ENCODE results near the gene L3MBTL4. TPM values are rescaled to one million over a fixed set of nuclear protein-coding genes. Genes with fewer than 3 reads are reported as not detected.

L3MBTL4 gene
- total RNA-seq, 2 experiments from 2014 or later: not detected

DNA sequence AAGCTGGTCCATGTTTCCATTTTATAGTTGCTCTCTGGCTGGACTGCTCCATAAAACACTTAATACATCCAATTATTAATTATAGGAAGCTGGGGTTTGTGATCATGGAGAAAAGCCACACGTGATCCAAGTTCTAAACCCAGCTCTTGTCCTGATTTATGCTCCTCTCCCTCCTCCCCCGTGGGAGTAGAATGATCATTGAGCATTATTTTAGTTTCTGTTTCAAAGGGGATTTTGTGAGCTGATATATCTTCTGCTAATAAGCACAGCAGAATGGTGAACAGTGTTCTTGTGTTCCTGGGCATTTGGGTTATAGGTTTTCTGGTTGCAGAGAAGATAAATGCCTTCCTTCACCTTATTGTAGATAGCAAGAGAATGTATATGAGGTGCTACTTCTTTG is 383.7 kb downstream of the L3MBTL4 start:
- no peaks in the 10 kb centered on the region for H3K4me1 ChIP-seq (ENCODE audit: insufficient read depth, low read length, poor library complexity, severe bottlenecking)
- H3K4me2 ChIP-seq (ENCODE audit: low read length): no peak overlapping the region
- DNase-seq (ENCODE audit: low spot score): no peak
- BruUV-seq (replicated peaks): no TSS peak
- intact Hi-C loops (cut with micrococcal nuclease; ENCODE audit: unreplicated experiment): no loop called here
- ChIA-PET POLR2A (no interaction called here), CTCF (ENCODE audit: unreplicated experiment) (no interaction called here)
- TF ChIP-seq, protein P1, sequence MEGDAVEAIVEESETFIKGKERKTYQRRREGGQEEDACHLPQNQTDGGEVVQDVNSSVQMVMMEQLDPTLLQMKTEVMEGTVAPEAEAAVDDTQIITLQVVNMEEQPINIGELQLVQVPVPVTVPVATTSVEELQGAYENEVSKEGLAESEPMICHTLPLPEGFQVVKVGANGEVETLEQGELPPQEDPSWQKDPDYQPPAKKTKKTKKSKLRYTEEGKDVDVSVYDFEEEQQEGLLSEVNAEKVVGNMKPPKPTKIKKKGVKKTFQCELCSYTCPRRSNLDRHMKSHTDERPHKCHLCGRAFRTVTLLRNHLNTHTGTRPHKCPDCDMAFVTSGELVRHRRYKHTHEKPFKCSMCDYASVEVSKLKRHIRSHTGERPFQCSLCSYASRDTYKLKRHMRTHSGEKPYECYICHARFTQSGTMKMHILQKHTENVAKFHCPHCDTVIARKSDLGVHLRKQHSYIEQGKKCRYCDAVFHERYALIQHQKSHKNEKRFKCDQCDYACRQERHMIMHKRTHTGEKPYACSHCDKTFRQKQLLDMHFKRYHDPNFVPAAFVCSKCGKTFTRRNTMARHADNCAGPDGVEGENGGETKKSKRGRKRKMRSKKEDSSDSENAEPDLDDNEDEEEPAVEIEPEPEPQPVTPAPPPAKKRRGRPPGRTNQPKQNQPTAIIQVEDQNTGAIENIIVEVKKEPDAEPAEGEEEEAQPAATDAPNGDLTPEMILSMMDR (conservative IDR thresholded peaks at IDR 0.05; ENCODE audit: low read length): no peak
- no peak for TF ChIP-seq EZH2phosphoT487 (IDR thresholded peaks at IDR 0.05; ENCODE audit: borderline replicate concordance, low read depth, low read length)
- no peaks in the 10 kb centered on the region for H3K9me3 ChIP-seq (ENCODE audit: low read length)
- no peaks in the 10 kb centered on the region for H3K36me3 ChIP-seq (ENCODE audit: insufficient read depth, low read length)
- H4K20me1 ChIP-seq (ENCODE audit: insufficient read depth, low read length): no peaks in the 10 kb centered on the region
- H3K4me3 ChIP-seq (ENCODE audit: low read depth, low read length, poor library complexity, severe bottlenecking): no peak overlapping the region
- H2AFZ ChIP-seq (ENCODE audit: low read length): no peak overlapping the region
- H3K9me2 ChIP-seq (ENCODE audit: insufficient read depth, low read length): no peaks in the 10 kb centered on the region
- H3K79me2 ChIP-seq (ENCODE audit: insufficient read depth, low read depth, low read length): no peaks in the 10 kb centered on the region
- no peak overlapping the region for H3K27ac ChIP-seq (ENCODE audit: low read depth, low read length, poor library complexity, severe bottlenecking)

DNA sequence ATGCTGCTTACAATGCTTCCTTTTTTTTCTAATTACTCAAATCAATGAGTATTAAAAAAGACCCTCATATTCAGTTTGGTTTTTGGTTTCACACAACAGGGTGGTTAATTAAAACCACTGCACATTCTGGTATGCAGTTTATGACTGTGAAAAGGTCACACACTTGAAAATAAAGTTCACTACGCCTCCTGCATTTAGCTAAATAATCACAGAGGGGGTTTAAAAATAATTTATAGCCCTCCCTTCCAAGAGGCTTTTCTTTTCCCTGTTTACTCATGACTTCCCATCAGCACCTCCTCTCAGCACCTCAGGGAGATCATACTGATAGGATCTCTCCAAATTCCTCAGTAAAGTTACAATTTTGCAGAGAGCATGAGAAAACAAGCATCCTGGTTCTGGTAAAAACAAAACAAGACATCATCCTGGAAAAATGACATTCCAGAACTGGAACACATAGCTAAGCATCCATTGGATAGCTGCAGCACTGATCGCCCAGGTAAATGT is 389.9 kb downstream of the L3MBTL4 start:
- Histone ChIP-seq H3K9me3 (ENCODE audit: low read length) (no peaks in the 10 kb centered on the region), H3K4me1 (ENCODE audit: insufficient read depth, low read length, poor library complexity, severe bottlenecking) (no peaks in the 10 kb centered on the region), H2AFZ (ENCODE audit: low read length) (no peak overlapping the region), H3K9me2 (ENCODE audit: insufficient read depth, low read length) (no peaks in the 10 kb centered on the region), H4K20me1 (ENCODE audit: insufficient read depth, low read length) (no peaks in the 10 kb centered on the region), H3K4me3 (ENCODE audit: low read depth, low read length, poor library complexity, severe bottlenecking) (no peak overlapping the region), H3K36me3 (ENCODE audit: insufficient read depth, low read length) (no peaks in the 10 kb centered on the region), H3K4me2 (ENCODE audit: low read length) (no peak overlapping the region), H3K79me2 (ENCODE audit: insufficient read depth, low read depth, low read length) (no peaks in the 10 kb centered on the region), H3K27ac (ENCODE audit: low read depth, low read length, poor library complexity, severe bottlenecking) (no peak overlapping the region)
- TF ChIP-seq, protein P1 (conservative IDR thresholded peaks at IDR 0.05; ENCODE audit: low read length): no peak
- DNase-seq (ENCODE audit: low spot score): no peak
- POLR2A ChIA-PET: interaction anchor here (1.2 kb wide), 1 partner anchor 11 kb away, joined by 4 read pairs; no protein-coding TSS in a partner anchor
- no TSS peak for BruUV-seq (replicated peaks)
- intact Hi-C loops (cut with micrococcal nuclease; ENCODE audit: unreplicated experiment): no loop called here
- CTCF ChIA-PET (ENCODE audit: unreplicated experiment): no interaction called here

GRCh38 chr18:6023551-6023950 is 391.2 kb downstream of the L3MBTL4 start:
- no peaks in the 10 kb centered on the region for H3K36me3 ChIP-seq (ENCODE audit: insufficient read depth, low read length)
- no peak overlapping the region for H3K4me3 ChIP-seq (ENCODE audit: low read depth, low read length, poor library complexity, severe bottlenecking)
- no peaks in the 10 kb centered on the region for H3K9me2 ChIP-seq (ENCODE audit: insufficient read depth, low read length)
- ChIA-PET POLR2A (interaction anchor here (1.2 kb wide), 1 partner anchor 13 kb away, joined by 4 read pairs; no protein-coding TSS in a partner anchor), CTCF (ENCODE audit: unreplicated experiment) (no interaction called here)
- no peaks in the 10 kb centered on the region for H3K9me3 ChIP-seq (ENCODE audit: low read length)
- no TSS peak for BruUV-seq (replicated peaks)
- H3K4me2 ChIP-seq (ENCODE audit: low read length): no peak overlapping the region
- H4K20me1 ChIP-seq (ENCODE audit: insufficient read depth, low read length): no peaks in the 10 kb centered on the region
- no peak for DNase-seq (ENCODE audit: low spot score)
- no peak overlapping the region for H2AFZ ChIP-seq (ENCODE audit: low read length)
- H3K79me2 ChIP-seq (ENCODE audit: insufficient read depth, low read depth, low read length): no peaks in the 10 kb centered on the region
- no peak for TF ChIP-seq EZH2phosphoT487 (IDR thresholded peaks at IDR 0.05; ENCODE audit: borderline replicate concordance, low read depth, low read length)
- TF ChIP-seq, protein P1 (conservative IDR thresholded peaks at IDR 0.05; ENCODE audit: low read length): no peak
- intact Hi-C loops (cut with micrococcal nuclease; ENCODE audit: unreplicated experiment): no loop called here
- no peak overlapping the region for H3K27ac ChIP-seq (ENCODE audit: low read depth, low read length, poor library complexity, severe bottlenecking)
- no peaks in the 10 kb centered on the region for H3K4me1 ChIP-seq (ENCODE audit: insufficient read depth, low read length, poor library complexity, severe bottlenecking)
